Measurements from ENCODE around the gene ALLC.

GRCh38 chr2:3638456-3638810, 19.6 kb upstream of the ALLC start:
- TF ChIP-seq CTCF (IDR thresholded peaks at IDR 0.05) (no peak), POLR2A (IDR thresholded peaks at IDR 0.05) (no peak)

Data from transverse colon (tissue), 3 donors.